ENCODE results near the gene TPP1.

DNA sequence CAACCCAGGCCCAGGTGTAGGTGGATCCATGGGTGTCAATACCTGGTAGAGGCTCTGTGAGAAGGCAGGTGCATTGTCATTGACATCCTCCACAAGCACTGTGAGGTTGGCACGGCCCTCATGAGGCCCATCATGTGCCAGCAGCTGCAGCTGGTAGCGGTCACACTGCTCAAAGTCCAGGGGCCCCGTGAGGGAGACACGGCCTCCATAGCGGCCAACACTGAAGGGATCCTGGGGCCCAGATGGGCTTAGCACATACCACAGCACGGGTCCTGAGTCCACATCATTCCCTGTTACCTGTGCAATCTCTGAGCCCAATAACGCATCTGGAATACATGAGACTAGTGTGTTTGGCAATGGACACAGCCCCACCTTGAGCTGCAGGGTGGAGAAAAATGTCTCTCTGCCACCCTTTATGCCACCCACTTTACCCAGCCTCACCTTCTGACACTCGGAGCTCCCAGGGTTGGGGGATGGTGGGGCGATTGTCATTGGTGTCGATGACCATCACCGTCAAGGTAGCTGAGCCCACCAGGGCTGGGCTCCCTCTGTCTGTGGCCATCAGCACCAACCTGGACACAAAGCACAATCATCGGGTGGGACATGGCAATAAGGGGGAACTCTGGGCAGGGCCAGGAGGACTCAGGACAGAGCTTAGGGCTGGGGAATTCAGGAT is 6.1 kb upstream of the TPP1 start:
- TF ChIP-seq POLR2A (IDR thresholded peaks at IDR 0.05) (no peak), CTCF (IDR thresholded peaks at IDR 0.05) (no peak)

All from thyroid gland (tissue), 4 donors.